ENCODE results near the gene CCDC3. TPM values are rescaled to one million over a fixed set of nuclear protein-coding genes. Genes with fewer than 3 reads are reported as not detected.

CCDC3 gene
- total RNA-seq, 1 donor from 2014 or later, result 10.2 TPM

- intact Hi-C loops (cut with DNase I), result no loop called here
- Histone ChIP-seq H3K4me1 (no peaks in the 10 kb centered on the region), H3K27me3 (no peaks in the 10 kb centered on the region), H3K36me3 (no peaks in the 10 kb centered on the region), H3K9me3 (no peaks in the 10 kb centered on the region), H3K4me3 (no peak overlapping the region), H3K27ac (no peak overlapping the region)
- no peak for TF ChIP-seq CTCF (IDR thresholded peaks at IDR 0.05)
- DNase-seq, result no peak
- no peak for ATAC-seq
These were observed 102.0 kb downstream of the CCDC3 start for GRCh38 chr10:12899546-12899945.

GRCh38 chr10:12898271-12898670 lies 103.2 kb downstream of the CCDC3 start:
- Histone ChIP-seq H3K27ac (no peak overlapping the region), H3K4me3 (no peak overlapping the region), H3K27me3 (no peaks in the 10 kb centered on the region), H3K36me3 (no peaks in the 10 kb centered on the region), H3K9me3 (peaks cover 2% of the 10 kb centered on the region), H3K4me1 (no peaks in the 10 kb centered on the region)
- intact Hi-C loops (cut with DNase I), result no loop called here
- TF ChIP-seq CTCF (IDR thresholded peaks at IDR 0.05), result no peak
- DNase-seq, result no peak
- ATAC-seq, result no peak

- Histone ChIP-seq H3K27ac (no peak overlapping the region), H3K4me3 (no peak overlapping the region), H3K27me3 (no peaks in the 10 kb centered on the region), H3K4me1 (no peaks in the 10 kb centered on the region), H3K36me3 (no peaks in the 10 kb centered on the region), H3K9me3 (peaks cover 6% of the 10 kb centered on the region)
- TF ChIP-seq CTCF (IDR thresholded peaks at IDR 0.05), result no peak
- ATAC-seq (no peak), DNase-seq (no peak)
- intact Hi-C loops (cut with DNase I), result no loop called here
These were observed 104.2 kb downstream of the CCDC3 start for GRCh38 chr10:12897278-12897677.

- ATAC-seq, result no peak
- intact Hi-C loops (cut with DNase I), result no loop called here
These were observed 105.3 kb downstream of the CCDC3 start for GRCh38 chr10:12896251-12896650.

GRCh38 chr10:12892924-12893323 lies 108.6 kb downstream of the CCDC3 start:
- Histone ChIP-seq H3K36me3 (no peaks in the 10 kb centered on the region), H3K9me3 (peaks cover 6% of the 10 kb centered on the region), H3K27me3 (no peaks in the 10 kb centered on the region), H3K4me1 (no peaks in the 10 kb centered on the region), H3K27ac (no peak overlapping the region), H3K4me3 (no peak overlapping the region)
- intact Hi-C loops (cut with DNase I), result no loop called here
- no peak for ATAC-seq
- no peak for DNase-seq
- no peak for TF ChIP-seq CTCF (IDR thresholded peaks at IDR 0.05)

More at GRCh38 chr10:12896251-12896650, 105.3 kb downstream of the CCDC3 start:
- Histone ChIP-seq H3K4me1 (no peaks in the 10 kb centered on the region), H3K9me3 (peaks cover 6% of the 10 kb centered on the region), H3K4me3 (no peak overlapping the region), H3K36me3 (no peaks in the 10 kb centered on the region), H3K27me3 (no peaks in the 10 kb centered on the region), H3K27ac (no peak overlapping the region)
- no peak for DNase-seq
- no peak for TF ChIP-seq CTCF (IDR thresholded peaks at IDR 0.05)

GRCh38 chr10:12890958-12891357 lies 110.6 kb downstream of the CCDC3 start:
- no peak for TF ChIP-seq CTCF (IDR thresholded peaks at IDR 0.05)
- intact Hi-C loops (cut with DNase I), result no loop called here
- no peaks in the 10 kb centered on the region for H3K4me1 ChIP-seq
- ATAC-seq, result no peak
- no peaks in the 10 kb centered on the region for H3K36me3 ChIP-seq
- no peak overlapping the region for H3K4me3 ChIP-seq
- peaks cover 6% of the 10 kb centered on the region for H3K9me3 ChIP-seq
- H3K27me3 ChIP-seq, result no peaks in the 10 kb centered on the region
- H3K27ac ChIP-seq, result no peak overlapping the region
- DNase-seq, result no peak

All from upper lobe of right lung (tissue), 1 donor.